Right lung (tissue), 5 donors: Measurements from ENCODE around the gene RFX4. TPM values are rescaled to one million over a fixed set of nuclear protein-coding genes. Genes with fewer than 3 reads are reported as not detected.

Experiments
- DNase-seq, 2 donors: peaks; one replicate each; pipeline ENCODE4 v3.0.0-alpha.2; 2013
- polyA plus RNA-seq, 5 donors: library from polyadenylated mRNA; unstranded; fragments of 120-200 nt; gene quantifications; one replicate each; pipeline versions ENCODE4 v1.2.1 to v1.2.3, GENCODE V29; 2013; ENCODE audit warnings: inconsistent platforms in 1 of 5, low replicate concordance in 1 of 5; ENCODE audit not compliant: insufficient read length in 5 of 5, insufficient read depth in 1 of 5

Gene RFX4
- polyA plus RNA-seq, 5 donors = not detected

- DNase-seq = no peak
Measured at GRCh38 chr12:106646472-106646871, 63.7 kb downstream of the RFX4 start.

- no peak for DNase-seq
Measured at GRCh38 chr12:106647793-106648514, 65.2 kb downstream of the RFX4 start.

GRCh38 chr12:106648736-106649135, 65.9 kb downstream of the RFX4 start:
- DNase-seq = no peak

- DNase-seq = no peak
Measured at GRCh38 chr12:106651552-106651951, 68.7 kb downstream of the RFX4 start.

GRCh38 chr12:106652510-106653015, 69.8 kb downstream of the RFX4 start:
- DNase-seq = no peak

GRCh38 chr12:106655577-106655976, 72.8 kb downstream of the RFX4 start:
- no peak for DNase-seq

- DNase-seq = no peak
Measured at GRCh38 chr12:106657488-106657887, 74.7 kb downstream of the RFX4 start.

GRCh38 chr12:106663385-106663784, 80.6 kb downstream of the RFX4 start:
- DNase-seq = no peak

GRCh38 chr12:106669216-106669615, 86.4 kb downstream of the RFX4 start:
- no peak for DNase-seq

- no peak for DNase-seq
Measured at GRCh38 chr12:106670131-106670530, 87.3 kb downstream of the RFX4 start.

- no peak for DNase-seq
Measured at GRCh38 chr12:106671840-106672239, 89.0 kb downstream of the RFX4 start.

- no peak for DNase-seq
Measured at GRCh38 chr12:106672314-106673025, 89.7 kb downstream of the RFX4 start.

- DNase-seq = no peak
Measured at GRCh38 chr12:106673141-106673540, 90.3 kb downstream of the RFX4 start.

GRCh38 chr12:106675651-106676435, 93.0 kb downstream of the RFX4 start:
- DNase-seq = no peak

GRCh38 chr12:106679574-106679973, 96.8 kb downstream of the RFX4 start:
- DNase-seq = no peak

GRCh38 chr12:106680280-106680679, 97.5 kb downstream of the RFX4 start:
- DNase-seq = no peak

GRCh38 chr12:106681210-106681609, 98.4 kb downstream of the RFX4 start:
- no peak for DNase-seq

GRCh38 chr12:106682594-106683234, 99.9 kb downstream of the RFX4 start:
- no peak for DNase-seq

- DNase-seq = no peak
Measured at GRCh38 chr12:106684497-106684896, 101.7 kb downstream of the RFX4 start.

- no peak for DNase-seq
Measured at GRCh38 chr12:106685381-106685780, 102.6 kb downstream of the RFX4 start.

GRCh38 chr12:106687672-106688071, 104.9 kb downstream of the RFX4 start:
- no peak for DNase-seq
